WTC11 (cell line): Measurements from ENCODE around the gene MGRN1.

Experiments used
- CREB1 ChIP-seq: sonication (generic); formaldehyde crosslinking; IDR thresholded peaks from 2 replicates; pipeline ENCODE4 v1.8.0; 2023; ENCODE audit warnings: mild to moderate bottlenecking, missing genetic modification reagents
- ZNF317 ChIP-seq: sonication (generic); formaldehyde crosslinking; IDR thresholded peaks from 2 replicates; pipeline ENCODE4 v1.8.1; 2023; ENCODE audit warnings: low read depth, mild to moderate bottlenecking, moderate library complexity, missing genetic modification reagents, borderline replicate concordance

GRCh38 chr16:4700997-4701743, 76.5 kb downstream of the MGRN1 start:
- no peak for TF ChIP-seq CREB1
- no peak for TF ChIP-seq ZNF317 (CRISPR knock-in tag)
